Measurements from ENCODE around the gene TRIAP1.

TRIAP1 gene

GRCh38 chr12:120399531-120399930, 46.7 kb downstream of the TRIAP1 start:
- H3K27ac Mint-ChIP-seq = no peak overlapping the region
- no peak for DNase-seq

GRCh38 chr12:120397824-120398540, 48.2 kb downstream of the TRIAP1 start:
- Mint-ChIP-seq H3K9me3 (no peaks in the 10 kb centered on the region), H3K36me3 (ENCODE audit: low read depth) (no peaks in the 10 kb centered on the region), H3K27me3 (peaks cover 22% of the 10 kb centered on the region), H3K27ac (no peak overlapping the region), H3K4me3 (no peak overlapping the region), H3K4me1 (ENCODE audit: low read depth) (peaks cover 4% of the 10 kb centered on the region)
- DNase-seq = no peak

More at GRCh38 chr12:120399531-120399930, 46.7 kb downstream of the TRIAP1 start:
- Mint-ChIP-seq H3K4me1 (ENCODE audit: low read depth) (peaks cover 4% of the 10 kb centered on the region), H3K9me3 (no peaks in the 10 kb centered on the region), H3K36me3 (ENCODE audit: low read depth) (no peaks in the 10 kb centered on the region), H3K27me3 (peaks cover 20% of the 10 kb centered on the region), H3K4me3 (no peak overlapping the region)

- no peak overlapping the region for H3K27ac Mint-ChIP-seq
- peaks cover 3% of the 10 kb centered on the region for H3K4me1 Mint-ChIP-seq (ENCODE audit: low read depth)
- no peaks in the 10 kb centered on the region for H3K9me3 Mint-ChIP-seq
- DNase-seq = no peak
- no peaks in the 10 kb centered on the region for H3K36me3 Mint-ChIP-seq (ENCODE audit: low read depth)
- peaks cover 34% of the 10 kb centered on the region for H3K27me3 Mint-ChIP-seq
- H3K4me3 Mint-ChIP-seq = no peak overlapping the region
Measured at GRCh38 chr12:120394483-120395367, 51.5 kb downstream of the TRIAP1 start.

Measured in activated T-cell treated with anti-CD3 and anti-CD28 coated beads, Interleukin-2, amount 50 U/mL, for 24 hours (primary cell).